Measurements from ENCODE around the gene ADCY1.
"Not testable (repeated sequence)": the region's sequence is repeated elsewhere in the genome, so short reads cannot be mapped to it uniquely, and the experiment has no call there.

Gene ADCY1

DNA sequence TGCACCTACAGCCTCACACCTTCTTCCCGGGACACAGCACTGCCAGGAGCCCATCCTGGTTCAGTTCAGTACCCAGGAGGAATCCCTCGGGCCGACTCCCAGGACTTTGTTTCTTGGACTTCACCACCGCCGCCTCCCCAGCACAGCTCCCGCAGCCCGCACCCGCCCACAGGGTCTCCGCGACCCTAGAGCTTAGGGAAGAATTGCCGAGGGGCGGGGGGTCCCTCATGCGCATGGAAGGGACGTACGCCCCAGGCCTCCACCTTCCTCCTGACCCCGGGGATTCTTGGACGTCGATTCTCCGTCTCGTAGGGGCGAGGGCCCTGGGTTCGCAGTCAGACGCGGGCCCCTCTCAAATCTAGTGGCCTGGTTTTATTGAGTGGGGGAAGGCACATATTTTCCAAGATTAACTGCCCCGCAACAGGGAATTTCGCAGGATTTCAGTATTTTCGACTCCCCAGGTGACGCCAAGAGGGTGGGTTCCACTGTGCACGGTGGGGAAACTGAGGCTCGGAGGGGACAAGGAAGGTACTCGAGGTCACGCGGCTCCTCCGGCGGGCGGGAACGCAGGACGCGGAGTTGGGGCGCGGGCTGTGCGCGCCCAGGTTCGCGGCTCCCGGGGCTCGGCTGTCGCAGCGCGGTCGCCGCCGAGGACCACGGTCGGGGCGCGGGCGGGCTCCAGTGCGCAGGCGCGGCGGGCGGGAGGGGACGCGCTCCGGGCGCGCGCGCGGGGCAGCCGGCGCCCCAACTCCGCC lies at the start of gene ADCY1:
Gene ADCY1 (plus strand): TSS at position 708 of the 755 bp plus-strand sequence. CDS start 176 bp downstream, outside the sequence.
- peak in 1 of 2 donors; percentile 7 for DNase-seq (ENCODE audit: low read depth in 2 of 2)

DNA sequence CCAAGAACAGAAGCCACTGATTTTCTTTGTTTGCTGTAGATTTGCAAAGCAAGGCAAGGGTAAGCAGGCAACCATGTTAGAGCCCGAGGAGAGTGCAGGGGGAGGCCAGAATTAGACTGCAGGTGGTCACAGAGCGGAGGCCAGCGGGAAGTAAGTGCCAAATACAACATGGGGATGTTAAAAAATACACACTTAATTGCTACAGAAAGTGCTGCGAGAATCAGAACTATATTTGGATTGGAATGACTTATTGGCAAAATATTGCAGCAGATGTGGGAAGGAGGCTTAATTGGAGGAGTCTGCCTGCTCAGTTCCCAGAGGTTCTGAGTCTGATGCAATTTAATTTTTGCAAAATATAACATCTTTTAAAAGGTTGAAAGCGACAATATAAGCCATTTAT lies 49.7 kb upstream of the ADCY1 start:
- no peak for DNase-seq (ENCODE audit: low read depth in 2 of 2)

DNA sequence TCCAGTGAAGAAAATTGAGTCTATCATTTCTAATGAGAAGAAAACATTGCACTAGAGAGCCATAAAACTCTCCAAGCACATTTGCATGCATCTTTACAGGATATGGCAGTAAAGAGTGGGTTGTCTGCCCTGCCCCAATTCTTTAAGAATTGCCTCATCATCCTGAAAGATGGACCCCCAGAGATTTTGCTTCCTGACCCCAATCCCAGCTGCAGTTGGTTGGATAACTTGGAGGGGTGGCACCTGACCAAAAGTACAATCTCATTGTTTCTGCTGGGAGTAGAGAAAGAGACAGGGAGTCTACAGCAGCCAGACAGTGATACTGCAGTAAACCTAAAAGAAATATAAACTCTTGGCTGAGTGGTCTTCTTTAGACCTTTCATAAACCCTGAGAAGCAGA lies 49.1 kb upstream of the ADCY1 start:
- no peak for DNase-seq (ENCODE audit: low read depth in 2 of 2)

GRCh38 chr7:45543473-45543872 lies 30.7 kb upstream of the ADCY1 start:
- DNase-seq (ENCODE audit: low read depth in 2 of 2) = no peak

DNA sequence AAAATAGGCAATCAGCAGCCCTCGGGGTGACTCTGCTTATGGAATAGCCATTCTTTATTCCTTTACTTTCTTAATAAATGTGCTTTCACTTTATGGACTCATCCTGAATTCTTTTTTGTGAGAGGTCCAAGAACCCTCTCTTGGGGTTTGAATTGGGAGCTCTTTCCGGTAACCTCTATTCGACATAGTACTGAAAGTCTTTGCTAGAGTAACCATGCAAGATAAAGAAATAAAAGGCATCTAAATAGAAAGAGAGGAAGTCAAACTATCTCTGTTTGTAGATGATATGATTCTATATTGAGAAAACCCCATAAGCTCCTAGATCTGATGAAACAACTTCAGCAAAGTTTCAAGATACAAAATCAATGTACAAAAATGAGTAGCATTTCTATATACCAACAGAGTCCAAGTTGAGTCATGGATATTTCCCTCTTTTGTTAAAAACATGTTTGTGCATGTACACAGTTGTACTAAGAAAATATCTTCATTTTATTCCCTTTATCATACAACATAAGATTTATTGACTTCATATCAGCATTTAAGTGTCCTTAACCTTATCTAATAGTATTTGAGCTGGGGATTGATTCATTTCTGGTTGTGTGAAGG lies 29.0 kb upstream of the ADCY1 start:
- DNase-seq (ENCODE audit: low read depth in 2 of 2) = not testable (repeated sequence)

GRCh38 chr7:45548917-45549316 lies 25.3 kb upstream of the ADCY1 start:
- DNase-seq (ENCODE audit: low read depth in 2 of 2) = not testable (repeated sequence)

DNA sequence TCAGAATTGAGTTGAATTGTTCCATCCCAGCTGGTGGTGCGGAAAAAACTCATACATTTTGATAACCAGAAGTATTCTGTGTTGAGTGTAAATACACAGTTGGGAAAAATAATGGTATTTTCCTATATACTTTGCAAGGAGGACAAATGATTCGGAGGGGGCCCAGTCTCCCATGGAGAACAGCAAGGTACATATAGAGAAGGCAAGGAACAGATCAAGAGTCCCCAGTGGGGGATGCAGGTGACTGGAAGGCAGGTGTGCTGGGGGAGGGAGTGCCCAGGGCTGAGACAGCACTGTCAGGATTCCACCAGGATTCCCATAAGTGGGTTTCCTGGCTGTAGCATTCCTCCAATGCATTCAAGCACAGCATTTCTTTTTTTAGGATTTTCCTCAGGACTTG lies 10.8 kb upstream of the ADCY1 start:
- DNase-seq (ENCODE audit: low read depth in 2 of 2) = no peak

GRCh38 chr7:45563941-45564461 lies 10.2 kb upstream of the ADCY1 start:
- DNase-seq (ENCODE audit: low read depth in 2 of 2) = no peak

DNA sequence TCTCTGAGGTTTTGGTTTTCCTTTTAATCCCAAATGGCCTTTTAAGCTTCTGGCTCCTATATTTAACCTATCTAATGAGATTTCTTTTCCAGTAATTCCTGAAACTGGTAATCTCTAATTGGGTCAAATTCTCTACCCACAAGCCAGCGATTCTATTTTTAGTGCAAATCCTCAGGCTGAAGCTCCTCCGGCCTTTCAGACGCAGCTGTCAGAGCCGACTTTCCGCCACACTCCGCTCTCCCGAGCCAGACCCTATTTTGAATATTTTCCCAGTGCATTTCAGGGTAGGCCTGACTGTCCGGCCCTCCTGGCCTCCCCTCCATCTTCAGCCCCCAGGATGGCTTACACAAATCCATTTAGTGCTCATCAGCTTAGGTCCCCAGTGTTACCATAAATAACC lies 9.7 kb upstream of the ADCY1 start:
- DNase-seq (ENCODE audit: low read depth in 2 of 2) = no peak

DNA sequence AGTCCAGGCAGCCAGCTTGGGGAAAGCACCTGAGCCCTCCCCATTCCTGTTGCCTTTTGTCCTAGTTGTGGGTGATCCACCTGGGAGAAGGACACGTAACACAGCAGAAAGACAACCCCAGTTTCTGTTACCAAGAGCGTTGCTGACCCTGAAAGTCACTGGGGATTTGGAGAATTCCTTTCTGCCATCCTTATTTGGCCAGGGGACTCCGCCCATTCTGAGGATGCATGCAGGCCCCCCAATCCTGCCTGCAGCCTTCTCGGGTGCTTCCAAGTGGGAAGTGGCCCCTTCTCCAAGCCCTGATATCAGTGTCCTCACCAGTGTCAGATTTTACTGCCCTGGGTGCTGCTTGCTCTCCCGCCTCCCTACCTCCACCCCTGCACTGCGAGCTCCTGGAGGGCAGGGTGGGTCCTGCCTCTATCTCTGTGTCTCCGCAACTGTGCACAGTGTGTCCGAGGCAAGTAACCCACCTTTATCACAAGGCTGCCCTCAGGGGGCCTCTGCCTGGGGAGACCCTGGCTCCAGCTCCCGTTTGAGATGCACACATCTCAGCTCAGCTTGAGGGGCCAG lies 9.2 kb upstream of the ADCY1 start:
- no peak for DNase-seq (ENCODE audit: low read depth in 2 of 2)

- DNase-seq (ENCODE audit: low read depth in 2 of 2) = no peak
Observed at GRCh38 chr7:45566386-45566785, 7.8 kb upstream of the ADCY1 start.

GRCh38 chr7:45566961-45567360 lies 7.2 kb upstream of the ADCY1 start:
- DNase-seq (ENCODE audit: low read depth in 2 of 2) = no peak

DNA sequence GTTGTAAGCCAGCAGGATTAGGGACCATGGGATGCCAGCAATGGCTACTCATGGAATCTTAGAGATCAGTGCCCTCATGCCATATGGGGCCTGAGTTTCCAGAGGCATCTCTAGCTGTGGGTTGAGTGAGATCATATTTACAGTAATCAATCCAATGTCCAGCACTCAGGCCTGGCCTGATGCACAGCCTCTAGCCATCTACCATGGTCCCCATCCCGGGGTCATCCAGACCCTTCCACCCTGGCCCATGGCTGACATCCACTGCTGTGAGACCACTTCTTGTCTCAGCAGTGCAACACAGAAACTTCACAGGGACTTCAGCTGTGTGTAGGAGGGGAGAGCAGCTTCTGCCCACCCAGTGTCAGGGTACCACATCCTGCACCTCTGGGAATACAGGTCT lies 6.5 kb upstream of the ADCY1 start:
- DNase-seq (ENCODE audit: low read depth in 2 of 2) = no peak

GRCh38 chr7:45568536-45569289 lies 5.5 kb upstream of the ADCY1 start:
- no peak for DNase-seq (ENCODE audit: low read depth in 2 of 2)

- no peak for DNase-seq (ENCODE audit: low read depth in 2 of 2)
Observed at GRCh38 chr7:45569290-45569685, 4.9 kb upstream of the ADCY1 start.

- no peak for DNase-seq (ENCODE audit: low read depth in 2 of 2)
Observed at GRCh38 chr7:45570797-45571196, 3.4 kb upstream of the ADCY1 start.

- DNase-seq (ENCODE audit: low read depth in 2 of 2) = no peak
Observed at GRCh38 chr7:45573204-45573603, 964 bp upstream of the ADCY1 start.

DNA sequence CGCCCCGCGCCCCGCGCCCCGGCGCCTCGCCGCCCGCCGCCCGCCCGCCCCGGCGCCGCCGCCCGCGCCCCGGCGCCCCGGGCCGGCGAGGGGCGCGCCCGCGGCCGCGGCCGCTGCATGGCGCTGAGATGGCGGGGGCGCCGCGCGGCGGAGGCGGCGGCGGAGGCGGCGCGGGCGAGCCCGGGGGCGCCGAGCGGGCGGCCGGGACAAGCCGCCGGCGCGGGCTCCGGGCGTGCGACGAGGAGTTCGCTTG lies 174 bp downstream of the ADCY1 start:
- no peak for DNase-seq (ENCODE audit: low read depth in 2 of 2)

DNA sequence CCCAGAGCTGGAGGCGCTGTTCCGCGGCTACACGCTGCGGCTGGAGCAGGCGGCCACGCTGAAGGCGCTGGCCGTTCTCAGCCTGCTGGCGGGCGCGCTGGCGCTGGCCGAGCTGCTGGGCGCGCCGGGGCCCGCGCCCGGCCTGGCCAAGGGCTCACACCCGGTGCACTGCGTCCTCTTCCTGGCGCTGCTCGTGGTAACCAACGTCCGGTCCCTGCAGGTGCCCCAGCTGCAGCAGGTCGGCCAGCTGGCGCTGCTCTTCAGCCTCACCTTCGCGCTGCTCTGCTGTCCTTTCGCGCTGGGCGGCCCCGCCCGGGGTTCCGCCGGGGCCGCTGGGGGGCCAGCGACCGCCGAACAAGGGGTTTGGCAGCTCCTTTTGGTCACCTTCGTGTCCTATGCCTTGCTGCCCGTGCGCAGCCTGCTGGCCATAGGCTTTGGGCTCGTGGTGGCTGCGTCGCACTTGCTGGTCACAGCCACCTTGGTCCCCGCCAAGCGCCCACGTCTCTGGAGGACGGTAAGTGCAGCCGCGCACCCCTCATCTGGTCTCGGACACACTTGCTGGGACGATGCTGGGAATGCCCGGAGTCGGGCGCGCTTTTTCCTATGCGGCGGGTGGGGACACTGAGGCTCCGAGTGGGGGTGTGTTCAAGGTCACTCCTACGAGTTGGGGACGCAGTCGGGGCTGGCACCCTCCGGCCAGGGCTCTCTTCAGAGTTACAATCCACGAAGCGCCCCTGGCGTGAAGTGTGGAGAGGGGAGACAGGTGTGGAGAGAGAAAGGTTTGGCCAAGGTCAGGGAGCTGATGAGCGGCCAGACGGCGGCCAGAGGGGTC lies 717 bp downstream of the ADCY1 start:
- DNase-seq (ENCODE audit: low read depth in 2 of 2) = no peak

- DNase-seq (ENCODE audit: low read depth in 2 of 2) = no peak
Observed at GRCh38 chr7:45575501-45576248, 1.5 kb downstream of the ADCY1 start.

All from stimulated activated CD4-positive, alpha-beta T cell treated with anti-CD3 and anti-CD28 coated beads, Interleukin-15, amount 100 ng/mL, for 48 hours (primary cell).